PC-3 (cell line): ENCODE results near the gene CDK14. TPM values are rescaled to one million over a fixed set of nuclear protein-coding genes. Genes with fewer than 3 reads are reported as not detected.

ENCODE experiments used
- ATAC-seq: fragments of 200-7000 bp; cut with Tn5 transposase; 2 replicates; pipeline ENCODE4 v1.9.1; 2020; ENCODE audit warnings: mild to moderate bottlenecking, moderate library complexity
- BruUV-seq: library from RNA; stranded (reverse); fragments of 400-500 nt; replicated peaks from 2 replicates; lab custom pipeline; 2021; lab: Mats Ljungman, UMichigan
- CTCF ChIA-PET: fragments of 300-600 bp; sonication (Branson Sonifier 250); formaldehyde crosslinking; loops from one replicate; lab custom pipeline; 2022; ENCODE audit warnings: antibody characterized with exemption; lab: Charles Lee
- POLR2A ChIA-PET: fragments of 300-600 bp; sonication (Branson Sonifier 250); formaldehyde crosslinking; loops from one replicate; lab custom pipeline; 2022; ENCODE audit warnings: antibody characterized with exemption; ENCODE audit not compliant: unreplicated experiment; lab: Charles Lee
- DNase-seq: peaks from one replicate; pipeline ENCODE4 v3.0.0-alpha.2; 2015
- H2AFZ ChIP-seq: fragments of 300-600 bp; sonication (generic); 2 replicates; pipeline ENCODE4 v1.6.0; 2016; ENCODE audit warnings: antibody characterized with exemption, low read length
- H3F3A ChIP-seq: fragments of 300-600 bp; sonication (generic); one replicate; pipeline ENCODE4 v1.6.0; 2017; ENCODE audit warnings: antibody characterized with exemption, low read length, control low read depth, mild to moderate bottlenecking; ENCODE audit not compliant: unreplicated experiment
- H3K27ac ChIP-seq: fragments of 300-600 bp; sonication (generic); 2 replicates; pipeline ENCODE4 v1.5.1; 2016; ENCODE audit warnings: mild to moderate bottlenecking, low read length
- H3K27me3 ChIP-seq: fragments of 300-600 bp; sonication (generic); 2 replicates; pipeline ENCODE4 v1.6.1; 2016; ENCODE audit warnings: low read length, mixed read lengths
- H3K36me3 ChIP-seq: fragments of 300-600 bp; sonication (generic); 2 replicates; pipeline ENCODE4 v1.6.1; 2016; ENCODE audit warnings: low read depth, mixed run types, low read length, mixed read lengths
- H3K4me1 ChIP-seq: fragments of 300-600 bp; sonication (generic); 2 replicates; pipeline ENCODE4 v1.5.1; 2016; ENCODE audit warnings: low read length; ENCODE audit not compliant: insufficient read depth
- H3K4me2 ChIP-seq: fragments of 300-600 bp; sonication (generic); 2 replicates; pipeline ENCODE4 v1.6.0; 2016; ENCODE audit warnings: low read length
- H3K4me3 ChIP-seq: fragments of 300-600 bp; sonication (generic); 2 replicates; pipeline ENCODE4 v1.5.1; 2016; ENCODE audit warnings: mild to moderate bottlenecking, low read length, mixed read lengths
- H3K79me2 ChIP-seq: fragments of 300-600 bp; sonication (generic); 2 replicates; pipeline ENCODE4 v1.6.1; 2017; ENCODE audit warnings: low read length, mixed read lengths
- H3K9ac ChIP-seq: fragments of 300-600 bp; sonication (generic); 2 replicates; pipeline ENCODE4 v1.6.0; 2016; ENCODE audit warnings: mild to moderate bottlenecking, low read length
- H3K9me2 ChIP-seq: fragments of 300-600 bp; sonication (generic); replicated peaks from 2 replicates; pipeline ENCODE4 v1.6.1; 2016; ENCODE audit warnings: mixed run types, low read length, mixed read lengths
- H3K9me3 ChIP-seq: fragments of 300-600 bp; sonication (generic); 2 replicates; pipeline ENCODE4 v1.6.1; 2016; ENCODE audit warnings: low read length, mixed read lengths
- H4K20me1 ChIP-seq: fragments of 300-600 bp; sonication (generic); 2 replicates; pipeline ENCODE4 v1.6.1; 2016; ENCODE audit warnings: low read length, mixed read lengths
- CTCF ChIP-seq: fragments of 300-600 bp; sonication (generic); conservative IDR thresholded peaks from 2 replicates; pipeline ENCODE4 v1.5.1; 2017; ENCODE audit warnings: antibody characterized with exemption, low read depth, mild to moderate bottlenecking, low read length
- EZH2 ChIP-seq: fragments of 300-600 bp; sonication (generic); IDR thresholded peaks from one replicate; pipeline ENCODE4 v1.6.1; 2017; ENCODE audit warnings: antibody characterized with exemption, mild to moderate bottlenecking, low read length; ENCODE audit not compliant: unreplicated experiment
- EZH2phosphoT487 ChIP-seq: fragments of 300-600 bp; sonication (generic); IDR thresholded peaks from 2 replicates; pipeline ENCODE4 v1.6.1; 2018; ENCODE audit warnings: mild to moderate bottlenecking, antibody characterized with exemption, low read length, borderline replicate concordance
- intact Hi-C: fragments of 100-400 bp; cut with micrococcal nuclease; formaldehyde crosslinking; loops from 2 replicates; pipeline ENCODE4 v1.9.0; 2023
- total RNA-seq: library from RNA; depleted of rRNA; stranded (reverse); fragments of >200 nt; gene quantifications from 2 replicates; pipeline ENCODE4 v1.2.3, GENCODE V29; 2014

CDK14 gene
- total RNA-seq, 1 experiment from 2014 or later = 8.2 TPM

DNA sequence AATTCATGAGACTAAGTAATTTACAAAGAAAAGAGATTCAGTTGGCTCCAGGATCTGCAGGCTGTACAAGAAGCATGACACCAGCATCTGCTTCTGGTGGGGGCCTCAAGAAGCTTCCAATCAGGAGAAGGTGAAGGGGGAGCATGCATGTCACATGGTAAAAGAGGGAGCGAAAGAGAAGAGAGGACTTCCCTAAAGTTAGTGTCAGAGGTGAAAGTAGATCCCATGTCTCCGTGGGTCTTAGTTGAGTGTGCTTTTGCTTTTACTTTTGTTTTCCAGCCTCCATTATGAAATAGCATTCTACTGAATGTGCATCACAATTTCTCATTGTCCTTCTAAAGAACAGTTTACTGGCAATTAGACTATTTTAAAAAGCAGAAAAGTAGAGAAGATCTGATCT, 454.6 kb downstream of the CDK14 start:
- no TSS peak for BruUV-seq

GRCh38 chr7:91051966-91052365, 455.8 kb downstream of the CDK14 start:
- Histone ChIP-seq H3K9ac (no peak overlapping the region), H3K27ac (no peak overlapping the region), H2AFZ (no peak overlapping the region), H3K79me2 (no peaks in the 10 kb centered on the region), H3K27me3 (no peaks in the 10 kb centered on the region), H3F3A (no peaks in the 10 kb centered on the region), H3K36me3 (no peaks in the 10 kb centered on the region), H3K9me3 (no peaks in the 10 kb centered on the region), H3K4me1 (no peaks in the 10 kb centered on the region), H4K20me1 (no peaks in the 10 kb centered on the region), H3K4me2 (no peak overlapping the region), H3K9me2 (no peaks in the 10 kb centered on the region), H3K4me3 (no peak overlapping the region)
- DNase-seq (no peak), ATAC-seq (no peak)
- POLR2A ChIA-PET = no interaction called here
- CTCF ChIA-PET = no interaction called here
- TF ChIP-seq CTCF = no peak
- TF ChIP-seq EZH2phosphoT487 = no peak
- no peak for TF ChIP-seq EZH2
- intact Hi-C loops = no loop called here
- no TSS peak for BruUV-seq

More for the DNA sequence above, 454.6 kb downstream of the CDK14 start:
- H3K9me2 ChIP-seq = no peaks in the 10 kb centered on the region
- H3K4me1 ChIP-seq = no peaks in the 10 kb centered on the region
- DNase-seq = no peak
- TF ChIP-seq EZH2 = no peak
- TF ChIP-seq CTCF = no peak
- no peak for TF ChIP-seq EZH2phosphoT487
- H3K9me3 ChIP-seq = no peaks in the 10 kb centered on the region
- no peaks in the 10 kb centered on the region for H3F3A ChIP-seq
- no peaks in the 10 kb centered on the region for H3K27me3 ChIP-seq
- no peaks in the 10 kb centered on the region for H3K36me3 ChIP-seq
- no peaks in the 10 kb centered on the region for H4K20me1 ChIP-seq
- no peak overlapping the region for H3K27ac ChIP-seq
- H2AFZ ChIP-seq = no peak overlapping the region
- no peak for ATAC-seq
- H3K4me2 ChIP-seq = no peak overlapping the region
- H3K9ac ChIP-seq = no peak overlapping the region
- CTCF ChIA-PET = no interaction called here
- H3K79me2 ChIP-seq = no peaks in the 10 kb centered on the region
- intact Hi-C loops = no loop called here
- POLR2A ChIA-PET = no interaction called here
- H3K4me3 ChIP-seq = no peak overlapping the region

- Histone ChIP-seq H3F3A (no peaks in the 10 kb centered on the region), H3K9ac (no peak overlapping the region), H3K4me2 (no peak overlapping the region), H3K4me3 (no peak overlapping the region), H3K9me3 (no peaks in the 10 kb centered on the region), H3K9me2 (no peaks in the 10 kb centered on the region), H3K79me2 (no peaks in the 10 kb centered on the region), H3K36me3 (no peaks in the 10 kb centered on the region), H2AFZ (no peak overlapping the region), H3K4me1 (no peaks in the 10 kb centered on the region), H4K20me1 (no peaks in the 10 kb centered on the region), H3K27me3 (no peaks in the 10 kb centered on the region), H3K27ac (no peak overlapping the region)
- no TSS peak for BruUV-seq
- ChIA-PET CTCF (interaction anchor here (0.5 kb wide), 1 partner anchor 984 kb away, joined by 3 read pairs; no protein-coding TSS in a partner anchor), POLR2A (no interaction called here)
- ATAC-seq (no peak), DNase-seq (no peak)
- TF ChIP-seq EZH2 (no peak), CTCF (no peak), EZH2phosphoT487 (no peak)
- intact Hi-C loops = no loop called here
Observed at GRCh38 chr7:91054374-91054773, 458.3 kb downstream of the CDK14 start.
